PC-3 (cell line): ENCODE results near the gene DOK3. TPM values are rescaled to one million over a fixed set of nuclear protein-coding genes. Genes with fewer than 3 reads are reported as not detected.

Experiments
- ATAC-seq: fragments of 200-7000 bp; cut with Tn5 transposase; 2 replicates; pipeline ENCODE4 v1.9.1; 2020; ENCODE audit warnings: mild to moderate bottlenecking, moderate library complexity
- BruUV-seq: library from RNA; stranded (reverse); fragments of 400-500 nt; replicated peaks from 2 replicates; lab custom pipeline; 2021; lab: Mats Ljungman, UMichigan
- CTCF ChIA-PET: fragments of 300-600 bp; sonication (Branson Sonifier 250); formaldehyde crosslinking; loops from one replicate; lab custom pipeline; 2022; ENCODE audit warnings: antibody characterized with exemption; lab: Charles Lee
- POLR2A ChIA-PET: fragments of 300-600 bp; sonication (Branson Sonifier 250); formaldehyde crosslinking; loops from one replicate; lab custom pipeline; 2022; ENCODE audit warnings: antibody characterized with exemption; ENCODE audit not compliant: unreplicated experiment; lab: Charles Lee
- DNase-seq: peaks from one replicate; pipeline ENCODE4 v3.0.0-alpha.2; 2015
- H2AFZ ChIP-seq: fragments of 300-600 bp; sonication (generic); 2 replicates; pipeline ENCODE4 v1.6.0; 2016; ENCODE audit warnings: antibody characterized with exemption, low read length
- H3F3A ChIP-seq: fragments of 300-600 bp; sonication (generic); one replicate; pipeline ENCODE4 v1.6.0; 2017; ENCODE audit warnings: antibody characterized with exemption, low read length, control low read depth, mild to moderate bottlenecking; ENCODE audit not compliant: unreplicated experiment
- H3K27ac ChIP-seq: fragments of 300-600 bp; sonication (generic); 2 replicates; pipeline ENCODE4 v1.5.1; 2016; ENCODE audit warnings: mild to moderate bottlenecking, low read length
- H3K27me3 ChIP-seq: fragments of 300-600 bp; sonication (generic); 2 replicates; pipeline ENCODE4 v1.6.1; 2016; ENCODE audit warnings: low read length, mixed read lengths
- H3K36me3 ChIP-seq: fragments of 300-600 bp; sonication (generic); 2 replicates; pipeline ENCODE4 v1.6.1; 2016; ENCODE audit warnings: low read depth, mixed run types, low read length, mixed read lengths
- H3K4me1 ChIP-seq: fragments of 300-600 bp; sonication (generic); 2 replicates; pipeline ENCODE4 v1.5.1; 2016; ENCODE audit warnings: low read length; ENCODE audit not compliant: insufficient read depth
- H3K4me2 ChIP-seq: fragments of 300-600 bp; sonication (generic); 2 replicates; pipeline ENCODE4 v1.6.0; 2016; ENCODE audit warnings: low read length
- H3K4me3 ChIP-seq: fragments of 300-600 bp; sonication (generic); 2 replicates; pipeline ENCODE4 v1.5.1; 2016; ENCODE audit warnings: mild to moderate bottlenecking, low read length, mixed read lengths
- H3K79me2 ChIP-seq: fragments of 300-600 bp; sonication (generic); 2 replicates; pipeline ENCODE4 v1.6.1; 2017; ENCODE audit warnings: low read length, mixed read lengths
- H3K9ac ChIP-seq: fragments of 300-600 bp; sonication (generic); 2 replicates; pipeline ENCODE4 v1.6.0; 2016; ENCODE audit warnings: mild to moderate bottlenecking, low read length
- H3K9me2 ChIP-seq: fragments of 300-600 bp; sonication (generic); replicated peaks from 2 replicates; pipeline ENCODE4 v1.6.1; 2016; ENCODE audit warnings: mixed run types, low read length, mixed read lengths
- H3K9me3 ChIP-seq: fragments of 300-600 bp; sonication (generic); 2 replicates; pipeline ENCODE4 v1.6.1; 2016; ENCODE audit warnings: low read length, mixed read lengths
- H4K20me1 ChIP-seq: fragments of 300-600 bp; sonication (generic); 2 replicates; pipeline ENCODE4 v1.6.1; 2016; ENCODE audit warnings: low read length, mixed read lengths
- EZH2 ChIP-seq: fragments of 300-600 bp; sonication (generic); IDR thresholded peaks from one replicate; pipeline ENCODE4 v1.6.1; 2017; ENCODE audit warnings: antibody characterized with exemption, mild to moderate bottlenecking, low read length; ENCODE audit not compliant: unreplicated experiment
- EZH2phosphoT487 ChIP-seq: fragments of 300-600 bp; sonication (generic); IDR thresholded peaks from 2 replicates; pipeline ENCODE4 v1.6.1; 2018; ENCODE audit warnings: mild to moderate bottlenecking, antibody characterized with exemption, low read length, borderline replicate concordance
- intact Hi-C: fragments of 100-400 bp; cut with micrococcal nuclease; formaldehyde crosslinking; loops from 2 replicates; pipeline ENCODE4 v1.9.0; 2023
- total RNA-seq: library from RNA; depleted of rRNA; stranded (reverse); fragments of >200 nt; gene quantifications from 2 replicates; pipeline ENCODE4 v1.2.3, GENCODE V29; 2014
- TF ChIP-seq, protein P1 (sequence below): fragments of 300-600 bp; sonication (generic); conservative IDR thresholded peaks from 2 replicates; pipeline ENCODE4 v1.5.1; 2017; ENCODE audit warnings: antibody characterized with exemption, low read depth, mild to moderate bottlenecking, low read length

Gene DOK3
- total RNA-seq, 1 experiment from 2014 or later: 6.2 TPM

DNA sequence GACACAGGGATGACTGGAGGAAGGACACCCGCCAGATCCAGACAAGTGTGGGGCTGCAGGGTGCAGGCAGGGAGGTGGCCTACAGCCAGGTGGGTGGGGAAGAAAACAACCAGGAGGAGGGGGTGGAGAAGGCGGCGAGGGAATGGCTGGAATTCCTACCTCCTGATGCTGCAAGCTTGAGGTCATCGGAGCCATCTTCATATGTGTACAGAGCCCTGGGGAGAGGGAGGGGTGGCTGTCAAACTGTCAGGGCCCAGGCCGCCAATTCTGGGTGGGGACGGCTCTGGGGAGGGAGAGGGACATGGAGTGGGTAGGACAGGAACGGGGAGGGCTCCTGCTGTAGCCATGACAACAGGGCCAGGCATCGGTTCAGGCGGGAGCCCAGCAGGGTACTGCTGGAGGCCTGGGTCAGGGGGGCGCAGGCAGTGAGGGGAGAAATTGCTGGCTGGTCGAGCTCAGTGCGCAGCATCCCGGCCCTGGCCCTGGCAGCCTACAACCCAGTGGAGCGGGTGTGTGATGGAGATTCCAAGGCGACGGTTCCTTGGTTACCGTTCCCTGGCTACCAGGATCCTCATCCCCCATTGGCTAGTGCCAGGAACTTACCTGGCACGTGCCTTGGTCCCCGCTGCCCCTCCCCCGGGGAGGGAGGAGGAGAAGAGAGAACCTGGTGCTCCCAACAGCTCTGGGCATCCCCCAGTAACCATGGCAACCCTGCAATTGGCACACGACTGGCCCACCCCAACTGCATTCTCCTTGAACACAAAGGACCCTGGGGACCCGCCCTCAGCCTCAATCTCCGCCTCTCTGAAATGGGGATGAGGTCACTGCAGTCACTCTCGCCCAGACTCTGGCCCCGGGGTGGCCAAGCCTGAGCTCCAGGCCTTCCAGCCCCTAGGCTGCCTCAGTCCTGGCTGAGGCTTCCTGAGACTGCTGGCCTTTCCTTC, 40.7 kb downstream of the DOK3 start:
- Histone ChIP-seq H3K4me3 (no peak overlapping the region), H3K36me3 (peaks cover 21% of the 10 kb centered on the region), H3K9me3 (no peaks in the 10 kb centered on the region), H3K27me3 (no peaks in the 10 kb centered on the region), H3K9me2 (no peaks in the 10 kb centered on the region), H3K4me1 (peaks cover 21% of the 10 kb centered on the region), H3F3A (no peaks in the 10 kb centered on the region), H2AFZ (no peak overlapping the region), H3K9ac (no peak overlapping the region), H3K79me2 (peaks cover 34% of the 10 kb centered on the region), H4K20me1 (peaks cover 36% of the 10 kb centered on the region; the same call in 1 of the 2 replicates), H3K4me2 (no peak overlapping the region), H3K27ac (no peak overlapping the region)
- intact Hi-C loops: no loop called here
- BruUV-seq: no TSS peak
- TF ChIP-seq EZH2phosphoT487 (no peak), EZH2 (no peak)
- TF ChIP-seq, protein P1, sequence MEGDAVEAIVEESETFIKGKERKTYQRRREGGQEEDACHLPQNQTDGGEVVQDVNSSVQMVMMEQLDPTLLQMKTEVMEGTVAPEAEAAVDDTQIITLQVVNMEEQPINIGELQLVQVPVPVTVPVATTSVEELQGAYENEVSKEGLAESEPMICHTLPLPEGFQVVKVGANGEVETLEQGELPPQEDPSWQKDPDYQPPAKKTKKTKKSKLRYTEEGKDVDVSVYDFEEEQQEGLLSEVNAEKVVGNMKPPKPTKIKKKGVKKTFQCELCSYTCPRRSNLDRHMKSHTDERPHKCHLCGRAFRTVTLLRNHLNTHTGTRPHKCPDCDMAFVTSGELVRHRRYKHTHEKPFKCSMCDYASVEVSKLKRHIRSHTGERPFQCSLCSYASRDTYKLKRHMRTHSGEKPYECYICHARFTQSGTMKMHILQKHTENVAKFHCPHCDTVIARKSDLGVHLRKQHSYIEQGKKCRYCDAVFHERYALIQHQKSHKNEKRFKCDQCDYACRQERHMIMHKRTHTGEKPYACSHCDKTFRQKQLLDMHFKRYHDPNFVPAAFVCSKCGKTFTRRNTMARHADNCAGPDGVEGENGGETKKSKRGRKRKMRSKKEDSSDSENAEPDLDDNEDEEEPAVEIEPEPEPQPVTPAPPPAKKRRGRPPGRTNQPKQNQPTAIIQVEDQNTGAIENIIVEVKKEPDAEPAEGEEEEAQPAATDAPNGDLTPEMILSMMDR: no peak
- POLR2A ChIA-PET: no interaction called here
- no peak for ATAC-seq
- CTCF ChIA-PET: interaction anchor here (0.6 kb wide), 1 partner anchor 159 kb away, joined by 5 read pairs; no protein-coding TSS in a partner anchor
- peak; percentile 30 for DNase-seq

- POLR2A ChIA-PET: no interaction called here
- Histone ChIP-seq H3K4me3 (no peak overlapping the region), H2AFZ (no peak overlapping the region), H3K27ac (no peak overlapping the region), H3K9ac (no peak overlapping the region), H4K20me1 (peaks cover 36% of the 10 kb centered on the region; the same call in 1 of the 2 replicates), H3K9me3 (no peaks in the 10 kb centered on the region), H3F3A (no peaks in the 10 kb centered on the region), H3K36me3 (peaks cover 21% of the 10 kb centered on the region), H3K9me2 (no peaks in the 10 kb centered on the region), H3K27me3 (no peaks in the 10 kb centered on the region), H3K4me2 (no peak overlapping the region), H3K79me2 (peaks cover 34% of the 10 kb centered on the region), H3K4me1 (peaks cover 21% of the 10 kb centered on the region)
- DNase-seq (no peak), ATAC-seq (no peak)
- intact Hi-C loops: no loop called here
- no TSS peak for BruUV-seq
- CTCF ChIA-PET: no interaction called here
- TF ChIP-seq EZH2phosphoT487: no peak
- no peak for TF ChIP-seq EZH2
- TF ChIP-seq, protein P1: no peak
Measured at GRCh38 chr5:177468329-177468684, 41.3 kb downstream of the DOK3 start.

DNA sequence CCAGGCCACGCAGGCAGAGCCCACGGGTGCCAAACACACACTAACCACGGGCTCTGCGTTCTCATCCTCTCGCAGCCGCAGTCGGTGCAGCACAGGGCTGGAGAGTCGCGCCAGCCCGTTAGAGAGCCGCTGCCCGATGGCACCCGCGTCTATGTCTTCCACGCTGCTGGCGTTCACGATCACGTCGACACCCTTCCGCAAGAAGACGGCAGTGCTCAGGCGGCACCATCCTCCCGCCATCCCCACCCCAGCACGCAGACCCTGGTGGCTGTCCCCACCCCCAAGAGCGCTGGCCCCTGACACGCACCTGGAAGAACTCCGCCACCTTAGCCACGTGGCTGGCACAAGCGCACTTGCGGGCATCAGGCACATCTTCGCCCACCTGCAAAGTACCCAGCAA, 42.2 kb downstream of the DOK3 start:
- Histone ChIP-seq H3K9me3 (no peaks in the 10 kb centered on the region), H3K79me2 (peaks cover 31% of the 10 kb centered on the region), H3K27ac (no peak overlapping the region), H2AFZ (no peak overlapping the region), H3K9ac (no peak overlapping the region), H3K27me3 (no peaks in the 10 kb centered on the region), H3K9me2 (no peaks in the 10 kb centered on the region), H3F3A (no peaks in the 10 kb centered on the region), H3K36me3 (peaks cover 21% of the 10 kb centered on the region), H4K20me1 (peaks cover 36% of the 10 kb centered on the region; the same call in 1 of the 2 replicates), H3K4me2 (no peak overlapping the region), H3K4me3 (no peak overlapping the region), H3K4me1 (peaks cover 20% of the 10 kb centered on the region)
- TF ChIP-seq EZH2 (no peak), EZH2phosphoT487 (no peak)
- TF ChIP-seq, protein P1: no peak
- intact Hi-C loops: no loop called here
- BruUV-seq: no TSS peak
- ChIA-PET POLR2A (no interaction called here), CTCF (no interaction called here)
- ATAC-seq (no peak), DNase-seq (no peak)
